Measurements from ENCODE around the gene DIMT1.

DIMT1 gene

DNA sequence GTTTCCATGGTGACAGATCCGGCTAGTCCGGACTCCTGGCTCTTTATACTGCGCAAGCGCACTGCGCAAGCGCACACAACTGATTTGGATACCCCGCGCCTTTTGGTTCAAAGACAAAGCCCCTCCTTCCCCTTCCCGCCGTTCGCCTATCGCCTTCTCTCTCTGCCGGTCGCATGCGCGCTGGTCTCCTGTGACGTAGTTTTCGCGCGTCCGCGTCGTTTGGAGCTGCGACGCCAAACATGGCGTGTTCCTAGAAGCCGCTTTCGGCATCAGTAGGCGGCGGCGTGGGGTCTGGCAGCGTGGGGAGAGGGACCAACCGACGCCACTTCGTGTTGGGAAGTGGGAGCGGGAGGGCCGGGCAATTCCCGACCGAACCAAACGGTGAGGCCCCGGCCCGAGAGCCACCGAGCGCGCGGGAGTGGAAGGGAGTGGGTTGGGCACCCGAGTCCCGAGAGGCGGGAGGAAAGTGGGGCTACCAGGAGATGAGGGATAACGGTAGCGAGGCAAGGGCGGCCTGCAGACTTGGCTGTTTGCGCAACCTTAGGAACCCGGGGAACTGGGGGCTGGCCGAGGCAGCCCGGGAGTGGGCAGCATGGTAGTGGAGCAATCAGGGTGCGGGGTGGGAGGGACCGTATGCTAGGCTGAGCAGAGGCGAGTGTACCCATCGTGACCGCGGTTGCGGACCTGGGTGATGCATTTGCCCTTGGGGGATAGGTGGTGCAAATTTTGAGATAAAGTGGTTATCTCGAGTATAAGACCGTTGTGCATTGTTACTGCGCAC is 9.0 kb upstream of the DIMT1 start, which contains the start of gene IPO11:
Gene IPO11 (plus strand): TSS at position 215 of the 781 bp plus-strand sequence. CDS start 24,517 bp downstream, outside the sequence.
- no peaks in the 10 kb centered on the region for H3K9me3 ChIP-seq (ENCODE audit: control insufficient read depth, low read depth, low read length)
- no peaks in the 10 kb centered on the region for H3K27me3 ChIP-seq (ENCODE audit: control insufficient read depth, insufficient read depth, low read length)
- peak within 1 kb of the TSS; percentile 91 for H3K4me3 ChIP-seq (ENCODE audit: low read length)
- H3K9ac ChIP-seq (ENCODE audit: low read length) = peak within 1 kb of the TSS; percentile 91
- H3K27ac ChIP-seq (ENCODE audit: low read length) = peak within 1 kb of the TSS; percentile 74
- H3K36me3 ChIP-seq (ENCODE audit: control insufficient read depth, low read depth, low read length) = no peaks in the 10 kb centered on the region
- no peaks in the 10 kb centered on the region for H3K4me1 ChIP-seq (ENCODE audit: control insufficient read depth, low read depth, low read length)

DNA sequence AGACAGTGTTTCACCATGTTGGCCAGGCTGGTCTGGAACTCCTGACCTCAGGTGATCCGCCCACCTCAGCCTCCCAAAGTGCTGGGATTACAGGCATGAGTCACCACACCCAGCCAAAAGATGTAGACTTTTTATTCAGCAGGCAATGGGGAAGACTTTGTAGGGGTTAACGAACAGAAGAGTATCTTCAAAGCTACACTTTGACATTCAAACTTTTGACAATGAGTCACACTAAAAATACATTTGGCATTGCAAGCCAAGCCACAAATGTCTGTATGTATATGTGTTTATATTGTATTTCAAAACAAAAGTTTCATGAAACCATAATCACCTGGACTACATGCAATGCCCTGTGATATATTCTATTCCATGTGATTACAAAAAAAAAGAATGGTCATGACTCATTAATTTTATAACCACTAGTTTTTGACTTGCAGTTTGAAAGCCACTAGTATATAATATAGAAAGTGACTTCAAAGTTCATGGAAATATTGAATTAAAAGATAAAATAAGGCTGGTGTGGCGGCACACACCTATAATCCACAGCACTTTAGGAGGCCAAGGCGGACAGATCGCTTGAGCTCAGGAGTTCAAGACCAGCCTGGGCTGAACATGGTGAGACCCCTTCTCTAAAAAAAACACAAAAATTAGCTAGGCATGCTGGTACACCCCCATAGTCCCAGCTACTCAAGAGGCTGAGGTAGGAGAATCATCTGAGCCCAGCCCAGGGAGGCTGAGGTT is 8.3 kb downstream of the DIMT1 start:
- Histone ChIP-seq H3K4me1 (ENCODE audit: control insufficient read depth, low read depth, low read length) (no peaks in the 10 kb centered on the region), H3K27ac (ENCODE audit: low read length) (no peak overlapping the region), H3K27me3 (ENCODE audit: control insufficient read depth, insufficient read depth, low read length) (no peaks in the 10 kb centered on the region), H3K9ac (ENCODE audit: low read length) (no peak overlapping the region), H3K9me3 (ENCODE audit: control insufficient read depth, low read depth, low read length) (no peaks in the 10 kb centered on the region), H3K36me3 (ENCODE audit: control insufficient read depth, low read depth, low read length) (peaks cover 59% of the 10 kb centered on the region), H3K4me3 (ENCODE audit: low read length) (no peak overlapping the region)

DNA sequence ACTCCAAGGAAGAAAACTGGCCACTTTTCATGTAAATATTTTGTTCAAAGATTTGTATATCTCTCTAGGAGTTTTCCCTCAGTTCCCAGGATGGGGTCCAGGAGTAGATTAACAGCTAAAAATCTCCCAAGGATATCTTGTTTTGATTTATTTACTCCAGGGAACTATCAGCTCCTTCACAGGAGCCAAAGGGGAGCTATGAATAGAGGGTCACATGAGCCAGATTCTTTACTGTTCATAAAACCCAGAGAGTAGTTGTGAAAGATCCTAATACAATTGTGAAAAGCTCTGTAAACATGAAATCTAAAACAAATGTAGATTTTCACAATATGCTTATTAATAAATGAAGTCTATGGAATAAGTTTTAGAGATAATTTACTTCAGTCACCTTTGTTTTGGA is 16.9 kb downstream of the DIMT1 start:
- H3K9ac ChIP-seq (ENCODE audit: low read length) = no peak overlapping the region
- H3K4me3 ChIP-seq (ENCODE audit: low read length) = no peak overlapping the region
- no peaks in the 10 kb centered on the region for H3K27me3 ChIP-seq (ENCODE audit: control insufficient read depth, insufficient read depth, low read length)
- peaks cover 2% of the 10 kb centered on the region for H3K9me3 ChIP-seq (ENCODE audit: control insufficient read depth, low read depth, low read length)
- H3K36me3 ChIP-seq (ENCODE audit: control insufficient read depth, low read depth, low read length) = peaks cover 78% of the 10 kb centered on the region
- H3K27ac ChIP-seq (ENCODE audit: low read length) = no peak overlapping the region
- H3K4me1 ChIP-seq (ENCODE audit: control insufficient read depth, low read depth, low read length) = no peaks in the 10 kb centered on the region

DNA sequence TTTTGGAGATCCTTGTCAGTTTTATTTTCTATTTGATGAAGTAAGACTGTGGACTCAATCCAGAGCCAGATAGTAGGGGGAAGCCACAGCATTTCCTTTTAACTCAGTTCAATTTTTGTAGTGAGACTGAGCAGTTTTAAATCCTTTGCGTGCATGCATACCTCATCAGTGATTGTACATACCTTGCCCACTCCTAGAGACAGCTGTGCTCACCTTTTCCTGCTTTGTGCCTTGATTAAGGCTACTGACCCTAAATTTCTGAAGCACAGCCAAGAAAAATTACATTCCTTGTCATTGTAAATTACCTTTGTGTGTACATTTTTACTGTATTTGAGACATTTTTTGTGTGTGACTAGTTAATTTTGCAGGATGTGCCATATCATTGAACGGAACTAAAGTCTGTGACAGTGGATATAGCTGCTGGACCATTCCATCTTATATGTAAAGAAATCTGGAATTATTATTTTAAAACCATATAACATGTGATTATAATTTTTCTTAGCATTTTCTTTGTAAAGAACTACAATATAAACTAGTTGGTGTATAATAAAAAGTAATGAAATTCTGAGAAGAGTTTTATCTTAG is 17.8 kb downstream of the DIMT1 start:
- H3K4me1 ChIP-seq (ENCODE audit: control insufficient read depth, low read depth, low read length) = no peaks in the 10 kb centered on the region
- H3K36me3 ChIP-seq (ENCODE audit: control insufficient read depth, low read depth, low read length) = peaks cover 79% of the 10 kb centered on the region
- H3K27me3 ChIP-seq (ENCODE audit: control insufficient read depth, insufficient read depth, low read length) = no peaks in the 10 kb centered on the region
- H3K9ac ChIP-seq (ENCODE audit: low read length) = no peak overlapping the region
- H3K9me3 ChIP-seq (ENCODE audit: control insufficient read depth, low read depth, low read length) = peaks cover 2% of the 10 kb centered on the region
- H3K4me3 ChIP-seq (ENCODE audit: low read length) = no peak overlapping the region
- no peak overlapping the region for H3K27ac ChIP-seq (ENCODE audit: low read length)

DNA sequence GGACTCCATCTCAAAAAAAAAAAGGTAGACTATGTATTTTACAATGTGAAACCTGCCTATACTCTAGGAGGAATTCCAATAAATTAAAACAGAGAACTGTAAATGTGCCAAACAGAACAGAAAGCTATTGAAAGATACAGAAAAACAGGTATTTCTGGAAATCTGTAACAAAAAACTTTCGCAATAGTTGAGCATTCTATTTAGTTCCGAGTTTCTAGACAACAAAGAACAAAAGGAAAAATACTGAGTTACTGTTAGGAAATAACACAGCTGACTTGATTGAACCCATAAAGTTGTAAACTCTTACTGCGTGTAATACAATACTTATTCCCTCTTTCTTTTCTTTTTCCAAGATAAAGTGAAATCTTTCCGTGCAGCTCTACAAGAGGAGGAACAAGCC is 18.6 kb downstream of the DIMT1 start:
- H3K4me3 ChIP-seq (ENCODE audit: low read length) = no peak overlapping the region
- H3K27ac ChIP-seq (ENCODE audit: low read length) = no peak overlapping the region
- H3K9ac ChIP-seq (ENCODE audit: low read length) = no peak overlapping the region
- no peaks in the 10 kb centered on the region for H3K27me3 ChIP-seq (ENCODE audit: control insufficient read depth, insufficient read depth, low read length)
- no peaks in the 10 kb centered on the region for H3K4me1 ChIP-seq (ENCODE audit: control insufficient read depth, low read depth, low read length)
- peaks cover 2% of the 10 kb centered on the region for H3K9me3 ChIP-seq (ENCODE audit: control insufficient read depth, low read depth, low read length)
- peaks cover 80% of the 10 kb centered on the region for H3K36me3 ChIP-seq (ENCODE audit: control insufficient read depth, low read depth, low read length)

DNA sequence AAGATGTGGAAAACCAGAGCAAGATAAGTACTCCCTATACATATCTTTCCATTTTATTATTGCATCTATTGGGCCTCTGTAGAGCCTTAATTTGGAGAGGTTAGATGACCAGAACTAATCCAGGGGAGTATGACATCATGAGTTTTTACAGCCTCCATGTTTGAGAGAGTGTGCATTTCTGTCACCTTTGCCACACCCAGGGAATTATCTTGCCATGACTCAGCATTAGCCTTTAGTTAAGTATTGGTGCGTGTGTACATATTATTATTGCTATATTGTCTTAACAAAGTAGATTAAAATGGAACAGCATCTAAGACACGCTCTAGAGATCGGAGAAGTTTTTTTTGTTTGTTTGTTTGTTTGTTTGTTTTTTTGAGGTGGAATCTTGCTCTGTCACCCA is 27.6 kb downstream of the DIMT1 start:
- Histone ChIP-seq H3K27me3 (ENCODE audit: control insufficient read depth, insufficient read depth, low read length) (no peaks in the 10 kb centered on the region), H3K36me3 (ENCODE audit: control insufficient read depth, low read depth, low read length) (peaks cover 59% of the 10 kb centered on the region), H3K9me3 (ENCODE audit: control insufficient read depth, low read depth, low read length) (no peaks in the 10 kb centered on the region), H3K27ac (ENCODE audit: low read length) (no peak overlapping the region), H3K4me1 (ENCODE audit: control insufficient read depth, low read depth, low read length) (no peaks in the 10 kb centered on the region), H3K9ac (ENCODE audit: low read length) (no peak overlapping the region), H3K4me3 (ENCODE audit: low read length) (no peak overlapping the region)

DNA sequence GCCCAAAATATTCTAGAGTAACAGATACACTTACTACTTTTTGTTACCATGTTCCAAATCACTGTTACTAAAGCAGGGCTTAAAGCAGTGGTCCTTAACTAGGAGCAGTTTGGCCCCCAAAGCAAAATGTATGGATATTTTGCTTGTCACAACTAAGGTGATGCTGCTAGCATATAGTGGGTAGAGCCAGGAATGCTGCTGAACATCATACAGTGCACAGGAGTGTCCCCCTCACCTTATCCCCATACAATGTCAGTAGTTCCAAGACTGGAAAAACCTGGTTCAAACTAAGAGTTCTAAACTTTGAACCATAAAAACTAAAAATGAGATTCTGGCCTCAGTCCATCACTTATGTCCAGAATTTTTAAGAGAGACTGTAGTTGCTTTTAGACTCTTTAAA is 28.1 kb downstream of the DIMT1 start:
- H3K9me3 ChIP-seq (ENCODE audit: control insufficient read depth, low read depth, low read length) = no peaks in the 10 kb centered on the region
- peaks cover 55% of the 10 kb centered on the region for H3K36me3 ChIP-seq (ENCODE audit: control insufficient read depth, low read depth, low read length)
- no peak overlapping the region for H3K4me3 ChIP-seq (ENCODE audit: low read length)
- H3K9ac ChIP-seq (ENCODE audit: low read length) = no peak overlapping the region
- H3K27ac ChIP-seq (ENCODE audit: low read length) = no peak overlapping the region
- no peaks in the 10 kb centered on the region for H3K27me3 ChIP-seq (ENCODE audit: control insufficient read depth, insufficient read depth, low read length)
- H3K4me1 ChIP-seq (ENCODE audit: control insufficient read depth, low read depth, low read length) = no peaks in the 10 kb centered on the region

DNA sequence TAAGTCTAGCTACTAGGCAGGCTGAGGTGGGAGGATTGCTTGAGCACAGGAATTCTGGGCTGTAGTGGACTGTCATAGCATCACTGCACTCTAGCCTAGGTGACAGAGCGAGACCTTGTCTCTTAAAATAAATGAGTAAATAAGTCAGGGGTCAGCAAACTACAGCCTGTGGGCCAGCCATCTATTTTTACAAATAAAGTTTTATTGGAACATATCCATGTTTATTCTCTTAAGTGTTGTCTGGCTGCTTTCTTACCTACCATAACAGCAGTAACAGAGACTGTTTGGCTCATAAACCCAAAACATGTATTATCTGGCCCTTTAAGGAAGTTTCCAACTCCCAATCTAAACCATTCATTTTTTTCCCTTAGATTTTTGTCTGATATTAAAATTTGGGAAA is 29.6 kb downstream of the DIMT1 start:
- no peaks in the 10 kb centered on the region for H3K4me1 ChIP-seq (ENCODE audit: control insufficient read depth, low read depth, low read length)
- no peak overlapping the region for H3K4me3 ChIP-seq (ENCODE audit: low read length)
- no peaks in the 10 kb centered on the region for H3K9me3 ChIP-seq (ENCODE audit: control insufficient read depth, low read depth, low read length)
- H3K36me3 ChIP-seq (ENCODE audit: control insufficient read depth, low read depth, low read length) = peaks cover 45% of the 10 kb centered on the region
- H3K9ac ChIP-seq (ENCODE audit: low read length) = no peak overlapping the region
- H3K27me3 ChIP-seq (ENCODE audit: control insufficient read depth, insufficient read depth, low read length) = no peaks in the 10 kb centered on the region
- H3K27ac ChIP-seq (ENCODE audit: low read length) = no peak overlapping the region

DNA sequence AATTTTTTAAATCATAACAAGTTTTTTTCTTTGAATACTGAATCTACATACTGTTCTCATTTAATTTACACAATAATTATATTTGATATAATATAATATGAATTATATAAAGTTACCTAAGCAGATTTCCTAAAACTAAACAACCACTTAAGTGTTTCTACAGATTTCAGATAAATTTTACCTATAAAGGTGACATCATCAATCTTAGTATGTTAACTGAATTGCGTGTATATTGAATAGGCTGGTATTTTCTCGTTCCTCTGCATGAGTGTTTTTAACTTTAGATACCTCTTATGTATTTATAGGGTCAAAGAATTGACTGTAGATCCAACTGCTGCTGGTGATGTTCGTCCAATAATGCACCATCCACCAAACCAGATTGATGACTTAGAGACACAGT is 30.3 kb downstream of the DIMT1 start:
- no peaks in the 10 kb centered on the region for H3K9me3 ChIP-seq (ENCODE audit: control insufficient read depth, low read depth, low read length)
- no peak overlapping the region for H3K4me3 ChIP-seq (ENCODE audit: low read length)
- no peaks in the 10 kb centered on the region for H3K4me1 ChIP-seq (ENCODE audit: control insufficient read depth, low read depth, low read length)
- H3K36me3 ChIP-seq (ENCODE audit: control insufficient read depth, low read depth, low read length) = peaks cover 41% of the 10 kb centered on the region
- H3K27me3 ChIP-seq (ENCODE audit: control insufficient read depth, insufficient read depth, low read length) = no peaks in the 10 kb centered on the region
- no peak overlapping the region for H3K27ac ChIP-seq (ENCODE audit: low read length)
- H3K9ac ChIP-seq (ENCODE audit: low read length) = no peak overlapping the region

DNA sequence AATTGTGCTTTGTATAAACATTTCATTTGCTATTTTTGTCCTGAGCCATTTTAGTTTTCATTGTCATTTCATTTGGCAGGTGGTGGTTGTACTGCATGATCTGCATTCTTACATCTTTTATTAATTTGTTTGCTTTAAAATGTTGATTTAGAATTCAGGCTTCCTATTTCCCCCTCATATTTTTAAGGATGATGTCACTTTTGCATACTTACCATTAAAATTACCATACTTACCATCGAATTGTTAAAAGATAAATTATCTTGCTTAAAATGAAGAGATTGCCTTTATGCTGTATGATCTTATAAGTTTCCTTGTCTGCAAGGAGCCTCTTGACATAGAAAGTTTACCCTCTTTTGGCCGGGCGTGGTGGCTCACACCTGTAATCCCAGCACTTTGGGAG is 31.1 kb downstream of the DIMT1 start:
- Histone ChIP-seq H3K9me3 (ENCODE audit: control insufficient read depth, low read depth, low read length) (no peaks in the 10 kb centered on the region), H3K36me3 (ENCODE audit: control insufficient read depth, low read depth, low read length) (peaks cover 34% of the 10 kb centered on the region), H3K4me1 (ENCODE audit: control insufficient read depth, low read depth, low read length) (no peaks in the 10 kb centered on the region), H3K27ac (ENCODE audit: low read length) (no peak overlapping the region), H3K4me3 (ENCODE audit: low read length) (no peak overlapping the region), H3K27me3 (ENCODE audit: control insufficient read depth, insufficient read depth, low read length) (no peaks in the 10 kb centered on the region), H3K9ac (ENCODE audit: low read length) (no peak overlapping the region)

DNA sequence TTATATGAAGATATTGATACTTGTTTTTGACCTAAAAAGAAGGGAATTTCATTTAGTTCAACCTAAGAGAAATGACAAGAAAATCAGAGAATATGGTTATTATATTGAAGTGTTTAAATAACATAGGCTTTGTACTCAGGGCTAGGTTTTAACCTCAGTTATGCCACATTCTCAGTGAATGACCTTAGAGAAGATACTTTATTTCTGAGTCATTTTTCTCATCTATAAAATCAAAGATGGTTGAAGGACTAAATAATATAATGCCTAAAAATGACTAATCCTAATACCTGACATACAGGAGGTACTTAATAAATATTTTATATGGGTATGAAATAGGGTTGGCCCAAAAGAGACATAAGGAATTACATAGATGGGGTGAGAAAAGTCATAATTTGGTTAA is 32.3 kb downstream of the DIMT1 start:
- Histone ChIP-seq H3K27ac (ENCODE audit: low read length) (no peak overlapping the region), H3K9me3 (ENCODE audit: control insufficient read depth, low read depth, low read length) (no peaks in the 10 kb centered on the region), H3K9ac (ENCODE audit: low read length) (no peak overlapping the region), H3K4me3 (ENCODE audit: low read length) (no peak overlapping the region), H3K4me1 (ENCODE audit: control insufficient read depth, low read depth, low read length) (no peaks in the 10 kb centered on the region), H3K36me3 (ENCODE audit: control insufficient read depth, low read depth, low read length) (peaks cover 30% of the 10 kb centered on the region), H3K27me3 (ENCODE audit: control insufficient read depth, insufficient read depth, low read length) (no peaks in the 10 kb centered on the region)
